Measurements from ENCODE around the gene BACH2.

DNA sequence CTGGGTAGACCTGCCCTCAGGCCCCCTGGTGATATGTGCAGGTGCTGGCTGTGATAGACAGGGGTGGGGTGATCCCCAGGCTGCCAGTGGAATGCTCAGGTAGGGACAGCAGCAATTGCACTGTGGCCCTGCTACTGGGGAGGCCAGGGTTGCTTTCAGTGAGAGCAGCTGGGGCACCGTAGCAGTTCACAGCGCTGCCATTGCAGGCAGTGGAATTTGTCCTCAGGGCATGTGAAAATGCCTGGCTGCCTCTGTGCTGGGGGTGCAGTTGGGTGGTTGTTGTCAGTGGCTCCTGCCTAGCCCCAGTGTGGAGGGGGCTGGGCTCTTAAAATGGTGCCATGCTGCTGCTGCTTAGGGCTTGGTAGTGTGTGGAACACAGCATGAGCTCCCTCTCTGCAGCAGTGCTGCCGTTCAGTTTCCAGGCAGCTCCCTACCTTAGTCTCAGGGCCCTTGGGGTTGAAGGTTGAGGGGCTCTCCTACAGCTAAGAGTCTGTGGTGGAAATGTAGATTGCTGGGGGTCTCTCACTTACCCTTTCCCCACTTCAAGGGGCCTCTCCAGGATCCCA is 378.8 kb downstream of the BACH2 start:
- TF ChIP-seq CTCF (IDR thresholded peaks at IDR 0.05): no peak
- no peak for TF ChIP-seq POLR2A (IDR thresholded peaks at IDR 0.05)
- no peak for TF ChIP-seq EP300 (IDR thresholded peaks at IDR 0.05)

Measured in upper lobe of left lung (tissue), 4 donors.